Central memory CD8-positive, alpha-beta T cell (primary cell): ENCODE data around the gene ZCCHC14.
A peak's percentile ranks its signal among the peaks of the same experiment; 100 is the strongest.
"Not testable (repeated sequence)": the region's sequence is repeated elsewhere in the genome, so short reads cannot be mapped to it uniquely, and the experiment has no call there.

Experiments
- ATAC-seq: fragments of 150-1000 bp; cut with Tn5 transposase; replicated peaks from 2 replicates; pipeline ENCODE4 v1.10.0; 2022; ENCODE audit warnings: mild to moderate bottlenecking, moderate FRiP score, moderate number of reproducible peaks; ENCODE audit not compliant: poor library complexity, severe bottlenecking; ENCODE audit errors: extremely low read depth
- DNase-seq, 2 donors: peaks; one replicate each; pipeline ENCODE4 v3.0.0; 2021; ENCODE audit warnings: low spot score in 2 of 2
- H3K27ac Mint-ChIP-seq: one replicate; pipeline ENCODE4 v1.8.0; 2022; ENCODE audit warnings: low read depth, mild to moderate bottlenecking, moderate library complexity, mixed read lengths
- H3K27me3 Mint-ChIP-seq: one replicate; pipeline ENCODE4 v1.8.0; 2022; ENCODE audit warnings: mixed read lengths
- H3K36me3 Mint-ChIP-seq: one replicate; pipeline ENCODE4 v1.8.0; 2022; ENCODE audit warnings: mild to moderate bottlenecking, moderate library complexity, mixed read lengths; ENCODE audit not compliant: insufficient read depth
- H3K4me1 Mint-ChIP-seq: one replicate; pipeline ENCODE4 v1.8.0; 2022; ENCODE audit warnings: mixed read lengths
- H3K4me3 Mint-ChIP-seq: one replicate; pipeline ENCODE4 v1.8.0; 2022; ENCODE audit warnings: mild to moderate bottlenecking, moderate library complexity, mixed read lengths
- H3K9me3 Mint-ChIP-seq: one replicate; pipeline ENCODE4 v1.8.0; 2022; ENCODE audit warnings: mixed read lengths

The ZCCHC14 gene

GRCh38 chr16:87389245-87389644 is 103.6 kb downstream of the ZCCHC14 start:
- Mint-ChIP-seq H3K27ac (peak overlapping the region; percentile 59), H3K36me3 (peaks cover 31% of the 10 kb centered on the region), H3K4me3 (no peak overlapping the region), H3K9me3 (no peaks in the 10 kb centered on the region), H3K27me3 (no peaks in the 10 kb centered on the region), H3K4me1 (peaks cover 45% of the 10 kb centered on the region)
- no peak for DNase-seq
- ATAC-seq, result no peak

- DNase-seq, result no peak
- H3K27ac Mint-ChIP-seq, result peak overlapping the region; percentile 81
- peaks cover 35% of the 10 kb centered on the region for H3K36me3 Mint-ChIP-seq
- H3K4me1 Mint-ChIP-seq, result peaks cover 45% of the 10 kb centered on the region
- H3K4me3 Mint-ChIP-seq, result peak overlapping the region; percentile 6
- ATAC-seq, result no peak
- H3K9me3 Mint-ChIP-seq, result no peaks in the 10 kb centered on the region
- no peaks in the 10 kb centered on the region for H3K27me3 Mint-ChIP-seq
Observed at GRCh38 chr16:87388818-87389134, 104.0 kb downstream of the ZCCHC14 start.

GRCh38 chr16:87387942-87388817 is 104.6 kb downstream of the ZCCHC14 start:
- Mint-ChIP-seq H3K27ac (peak overlapping the region; percentile 81), H3K4me1 (peaks cover 40% of the 10 kb centered on the region), H3K9me3 (no peaks in the 10 kb centered on the region), H3K36me3 (peaks cover 34% of the 10 kb centered on the region), H3K4me3 (peak overlapping the region; percentile 6), H3K27me3 (no peaks in the 10 kb centered on the region)
- DNase-seq (peak; percentile 67 to 87), ATAC-seq (peak; percentile 75)

GRCh38 chr16:87384875-87385167 is 108.0 kb downstream of the ZCCHC14 start:
- H3K4me1 Mint-ChIP-seq, result peaks cover 67% of the 10 kb centered on the region
- H3K27me3 Mint-ChIP-seq, H3K9me3 Mint-ChIP-seq, ATAC-seq, DNase-seq: not testable (repeated sequence)
- H3K4me3 Mint-ChIP-seq, result peak overlapping the region; percentile 96
- H3K27ac Mint-ChIP-seq, result peak overlapping the region; percentile 100
- peaks cover 31% of the 10 kb centered on the region for H3K36me3 Mint-ChIP-seq

DNA sequence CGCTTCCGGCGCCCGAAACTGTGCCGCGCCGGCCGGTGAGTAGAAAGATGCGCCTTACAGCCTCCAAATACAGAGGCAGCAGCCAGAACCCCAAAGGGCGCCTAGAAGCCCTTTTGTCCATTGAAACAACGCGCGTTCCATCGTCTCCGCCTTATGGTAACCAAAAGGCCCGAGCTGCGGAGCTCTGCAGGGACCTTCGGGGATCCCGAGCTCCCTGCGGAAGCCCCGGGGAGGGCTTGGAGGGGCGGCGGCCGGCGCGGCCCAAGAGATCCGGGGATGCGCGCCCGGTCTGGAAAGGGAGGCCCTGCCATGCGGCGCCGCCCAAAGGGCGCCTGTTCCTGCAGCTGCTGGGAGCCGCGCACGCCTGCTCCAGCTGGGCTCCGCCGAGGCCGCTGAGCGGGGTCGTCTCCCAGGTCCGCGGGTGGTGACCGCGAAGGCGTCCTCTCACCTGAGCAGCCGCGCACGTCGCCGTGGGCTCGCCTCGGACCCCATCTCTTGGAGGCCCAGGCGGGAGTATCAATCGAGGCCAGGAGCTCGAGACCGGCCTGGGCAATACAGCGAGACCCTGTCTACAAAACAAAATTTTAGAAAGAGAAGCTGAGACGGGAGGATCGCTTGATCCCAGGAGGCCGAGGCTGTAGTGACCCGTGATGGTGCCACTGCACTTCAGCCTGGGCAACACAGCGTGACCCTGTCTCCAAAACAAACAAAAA is 108.5 kb downstream of the ZCCHC14 start:
- peaks cover 67% of the 10 kb centered on the region for H3K4me1 Mint-ChIP-seq
- H3K27ac Mint-ChIP-seq, result peak overlapping the region; percentile 100
- DNase-seq (no peak), ATAC-seq (no peak)
- no peaks in the 10 kb centered on the region for H3K27me3 Mint-ChIP-seq
- peaks cover 31% of the 10 kb centered on the region for H3K36me3 Mint-ChIP-seq
- H3K9me3 Mint-ChIP-seq, result no peaks in the 10 kb centered on the region
- H3K4me3 Mint-ChIP-seq, result peak overlapping the region; percentile 96

DNA sequence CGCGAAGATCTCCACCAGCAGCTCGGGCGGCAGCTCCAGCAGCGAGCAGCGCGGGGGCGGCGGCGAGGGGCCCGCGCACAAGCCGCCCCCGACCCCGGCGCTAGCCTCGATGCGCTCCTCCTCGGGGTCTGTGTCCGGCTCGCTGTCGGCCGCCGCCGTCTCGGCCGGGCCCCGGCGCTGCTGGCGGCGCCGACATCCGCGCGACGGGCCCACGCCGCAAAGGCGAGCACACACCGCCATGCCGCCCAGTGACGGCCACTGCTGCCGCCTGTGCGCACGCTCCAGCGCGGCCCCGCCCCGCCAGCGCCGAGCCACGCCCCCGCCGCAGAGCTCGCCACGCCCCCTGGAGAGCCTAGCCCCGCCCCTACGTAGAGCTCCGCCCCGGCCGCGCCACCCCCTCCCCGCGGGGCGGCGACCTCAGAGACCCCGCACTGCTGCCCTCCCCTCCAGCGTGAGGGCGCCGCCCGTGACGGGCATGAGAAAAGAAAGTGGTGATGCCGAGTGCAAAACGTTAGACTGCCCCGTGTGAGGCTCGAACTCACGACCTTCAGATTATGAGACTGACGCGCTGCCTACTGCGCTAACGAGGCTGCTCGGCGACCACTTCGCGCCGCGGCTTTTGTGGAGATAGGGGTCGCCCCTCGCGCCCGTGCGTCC is 109.2 kb downstream of the ZCCHC14 start, which contains the start of gene FBXO31:
Gene FBXO31 (minus strand): TSS at position 272 of the 657 bp plus-strand sequence. CDS start 32 bp downstream, at position 240.
- Mint-ChIP-seq H3K4me3 (peak within 1 kb of the TSS; percentile 96), H3K27ac (peak within 1 kb of the TSS; percentile 100), H3K36me3 (peaks cover 33% of the 10 kb centered on the region), H3K4me1 (peaks cover 66% of the 10 kb centered on the region), H3K9me3 (no peaks in the 10 kb centered on the region), H3K27me3 (no peaks in the 10 kb centered on the region)
- DNase-seq, result peak; percentile 85 to 94
- ATAC-seq, result peak; percentile 53

DNA sequence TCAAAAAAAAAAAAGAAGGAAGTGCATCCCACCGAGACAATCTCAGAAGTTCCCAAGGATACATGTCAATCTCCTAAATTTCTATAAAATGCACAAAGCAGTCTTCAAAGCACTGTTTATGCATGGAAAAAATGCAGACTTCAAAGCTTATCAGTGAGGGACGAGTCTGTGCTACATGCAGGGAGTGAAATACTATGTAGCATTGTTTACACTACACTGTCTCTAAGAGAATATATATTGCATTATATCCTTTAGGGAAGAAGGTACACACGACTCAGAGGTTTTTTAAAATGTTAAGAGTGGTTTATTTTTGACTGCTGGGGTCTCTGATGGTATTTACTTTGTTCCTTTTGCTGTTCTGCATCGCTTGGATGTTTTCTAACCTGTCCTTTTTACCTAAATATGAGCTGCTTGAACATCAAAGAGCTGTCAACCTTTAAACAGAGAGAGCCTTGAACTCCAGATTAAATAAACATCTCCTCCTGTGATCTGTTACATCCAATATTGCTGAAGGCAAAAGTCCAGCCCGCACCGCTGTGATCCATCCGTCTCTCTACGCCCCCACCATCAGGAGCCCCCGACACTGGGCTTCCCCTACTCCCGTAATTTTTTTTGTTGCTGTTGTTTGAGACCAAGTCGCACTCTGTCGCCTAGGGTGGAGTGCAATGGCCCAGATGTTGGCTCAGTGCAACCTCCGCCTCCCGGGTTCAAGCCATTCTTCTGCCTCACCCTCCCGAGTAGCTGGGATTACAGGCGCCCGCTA is 110.6 kb downstream of the ZCCHC14 start:
- no peak for ATAC-seq
- H3K27me3 Mint-ChIP-seq, result no peaks in the 10 kb centered on the region
- no peaks in the 10 kb centered on the region for H3K9me3 Mint-ChIP-seq
- H3K4me3 Mint-ChIP-seq, result peak overlapping the region; percentile 96
- DNase-seq, result no peak
- H3K36me3 Mint-ChIP-seq, result peaks cover 32% of the 10 kb centered on the region
- H3K27ac Mint-ChIP-seq, result peak overlapping the region; percentile 100
- H3K4me1 Mint-ChIP-seq, result peaks cover 52% of the 10 kb centered on the region

- no peaks in the 10 kb centered on the region for H3K9me3 Mint-ChIP-seq
- H3K27ac Mint-ChIP-seq, result peak overlapping the region; percentile 82
- H3K27me3 Mint-ChIP-seq, result no peaks in the 10 kb centered on the region
- H3K4me3 Mint-ChIP-seq, result peak overlapping the region; percentile 96
- ATAC-seq (no peak), DNase-seq (no peak)
- peaks cover 55% of the 10 kb centered on the region for H3K4me1 Mint-ChIP-seq
- peaks cover 31% of the 10 kb centered on the region for H3K36me3 Mint-ChIP-seq
Observed at GRCh38 chr16:87380881-87381280, 111.9 kb downstream of the ZCCHC14 start.

DNA sequence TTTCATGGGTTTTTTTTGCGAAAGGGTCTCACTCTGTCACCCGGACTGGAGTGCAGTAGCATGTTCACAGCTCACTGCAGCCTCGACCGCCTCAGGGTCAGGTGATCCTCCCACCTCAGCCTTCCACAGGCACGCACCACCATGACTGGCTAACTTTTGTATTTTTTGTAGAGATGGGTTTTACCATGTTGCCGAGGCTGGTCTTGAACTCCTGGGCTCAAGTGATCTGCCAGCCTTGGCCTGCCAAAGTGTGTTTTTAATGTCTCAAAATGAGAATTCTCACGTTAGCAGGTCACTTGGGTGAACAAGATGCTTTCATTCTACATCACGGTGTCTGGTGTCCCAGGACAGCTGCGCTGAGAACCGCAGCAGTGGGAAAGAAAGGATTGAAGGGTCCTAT is 112.4 kb downstream of the ZCCHC14 start:
- Mint-ChIP-seq H3K9me3 (no peaks in the 10 kb centered on the region), H3K27me3 (no peaks in the 10 kb centered on the region), H3K4me3 (peak overlapping the region; percentile 96), H3K4me1 (peaks cover 55% of the 10 kb centered on the region), H3K27ac (peak overlapping the region; percentile 82), H3K36me3 (peaks cover 27% of the 10 kb centered on the region)
- DNase-seq (no peak), ATAC-seq (no peak)

- H3K4me1 Mint-ChIP-seq, result peaks cover 53% of the 10 kb centered on the region
- H3K4me3 Mint-ChIP-seq, H3K27me3 Mint-ChIP-seq, ATAC-seq, DNase-seq, H3K27ac Mint-ChIP-seq, H3K9me3 Mint-ChIP-seq: not testable (repeated sequence)
- H3K36me3 Mint-ChIP-seq, result peaks cover 23% of the 10 kb centered on the region
Observed at GRCh38 chr16:87379312-87379752, 113.5 kb downstream of the ZCCHC14 start.

DNA sequence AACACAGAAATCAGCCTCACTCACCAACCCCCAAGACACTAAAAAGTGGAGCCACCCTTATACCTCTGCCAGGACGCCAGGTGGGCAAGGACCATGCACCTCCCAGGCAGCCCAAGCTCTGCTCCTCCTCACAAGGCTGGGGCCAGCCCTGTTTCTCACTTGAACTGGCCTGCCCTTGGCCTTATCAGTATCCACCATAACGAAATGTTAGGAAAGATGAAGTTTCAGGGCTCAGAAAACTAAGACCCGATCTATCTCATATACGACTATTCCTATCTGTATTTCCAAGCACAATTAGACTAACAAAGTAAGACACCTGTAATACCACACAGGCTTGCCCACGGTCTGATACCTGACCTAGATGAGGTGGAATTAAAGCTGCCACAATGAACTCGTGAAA is 116.2 kb downstream of the ZCCHC14 start:
- Mint-ChIP-seq H3K4me1 (peaks cover 46% of the 10 kb centered on the region), H3K9me3 (no peaks in the 10 kb centered on the region), H3K4me3 (no peak overlapping the region), H3K27ac (no peak overlapping the region), H3K36me3 (peaks cover 10% of the 10 kb centered on the region), H3K27me3 (no peaks in the 10 kb centered on the region)
- ATAC-seq, result no peak
- no peak for DNase-seq
